Stimulated activated CD4-positive, alpha-beta T cell treated with anti-CD3 and anti-CD28 coated beads, Interleukin-12 subunit alpha, Interleukin-12 subunit beta, amount 100 ng/mL, for 4 hours (primary cell): Measurements from ENCODE around the gene GRAMD1B.
"Not testable (repeated sequence)": the region's sequence is repeated elsewhere in the genome, so short reads cannot be mapped to it uniquely, and the experiment has no call there.

Experiments used
- DNase-seq: peaks from one replicate; pipeline ENCODE4 v3.0.0-alpha.2; 2020

Gene GRAMD1B

DNA sequence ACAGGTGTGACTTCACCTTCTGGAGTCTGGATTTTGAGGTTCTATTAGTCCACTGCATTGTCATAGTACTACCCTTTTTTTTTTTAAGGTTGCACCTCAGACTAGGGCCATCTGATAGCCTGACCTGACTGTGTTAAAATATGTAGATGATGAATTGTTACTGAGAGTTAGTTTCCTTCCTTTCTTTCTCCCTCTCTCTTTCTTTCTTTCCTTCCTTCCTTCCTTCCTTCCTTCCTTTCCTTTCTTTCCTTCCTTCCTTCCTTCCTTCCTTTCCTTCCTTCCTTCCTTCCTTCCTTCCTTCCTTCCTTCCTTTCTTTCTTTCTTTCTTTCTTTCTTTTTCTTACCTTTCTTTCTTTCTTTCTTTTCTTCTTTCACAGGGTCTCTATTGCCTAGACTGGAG lies 83.2 kb downstream of the GRAMD1B start:
- not testable (repeated sequence) for DNase-seq

DNA sequence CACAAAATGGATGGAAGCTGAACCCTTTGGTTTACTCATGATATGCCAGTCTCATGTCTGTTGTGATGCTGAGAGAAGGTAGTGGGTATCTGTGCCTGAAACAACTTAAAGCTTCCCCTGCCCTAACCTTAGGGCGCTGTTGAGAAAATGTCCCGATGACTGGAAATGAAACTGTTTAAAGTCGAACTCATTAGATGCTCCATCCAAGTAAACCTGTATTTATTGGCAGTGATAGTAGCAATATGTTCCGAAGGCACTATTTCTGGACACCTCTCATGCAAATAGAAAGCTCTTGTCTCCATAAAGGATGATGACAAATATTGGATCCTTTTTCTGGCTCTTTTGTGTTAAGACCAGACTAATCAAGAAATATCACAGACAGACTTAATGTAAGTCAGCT lies 86.2 kb downstream of the GRAMD1B start:
- DNase-seq = no peak

DNA sequence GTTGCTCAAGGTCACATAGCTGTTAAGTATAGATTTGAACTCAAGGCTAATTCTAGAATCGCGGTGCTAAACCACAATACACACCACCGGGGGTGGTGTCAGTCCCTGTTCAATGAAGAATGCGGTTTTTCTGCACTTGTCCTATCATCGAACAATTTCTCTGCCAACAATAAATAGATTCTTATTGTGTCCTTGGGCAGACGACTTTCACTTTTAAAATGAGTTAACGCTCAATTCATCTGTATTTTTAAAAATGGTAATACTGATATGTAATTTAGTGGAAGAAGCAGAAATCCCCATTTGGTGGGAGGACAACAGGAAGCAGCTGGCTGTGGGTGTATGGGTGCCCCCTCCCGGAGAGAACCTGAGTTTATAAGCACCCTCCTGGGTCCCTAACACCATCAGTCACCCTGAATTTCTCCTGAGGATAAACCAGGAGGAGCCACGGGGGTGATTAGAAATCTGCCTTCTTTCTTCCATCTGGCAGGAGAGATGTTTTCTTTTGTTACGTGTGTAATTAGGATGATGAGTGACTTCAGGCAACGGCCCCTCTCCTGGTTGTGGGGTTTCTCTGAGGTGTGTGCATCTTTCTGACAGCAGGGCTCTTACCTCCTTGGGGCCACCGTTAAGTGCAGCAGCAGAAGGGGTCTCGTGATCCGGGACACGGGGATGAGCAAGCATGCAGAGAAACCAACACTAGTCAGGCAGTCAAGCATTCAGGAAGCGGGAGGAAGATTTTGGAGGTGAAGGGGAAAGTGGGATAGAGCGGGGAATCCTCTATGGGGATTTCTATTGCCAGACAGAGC lies 87.7 kb downstream of the GRAMD1B start:
- DNase-seq = no peak

DNA sequence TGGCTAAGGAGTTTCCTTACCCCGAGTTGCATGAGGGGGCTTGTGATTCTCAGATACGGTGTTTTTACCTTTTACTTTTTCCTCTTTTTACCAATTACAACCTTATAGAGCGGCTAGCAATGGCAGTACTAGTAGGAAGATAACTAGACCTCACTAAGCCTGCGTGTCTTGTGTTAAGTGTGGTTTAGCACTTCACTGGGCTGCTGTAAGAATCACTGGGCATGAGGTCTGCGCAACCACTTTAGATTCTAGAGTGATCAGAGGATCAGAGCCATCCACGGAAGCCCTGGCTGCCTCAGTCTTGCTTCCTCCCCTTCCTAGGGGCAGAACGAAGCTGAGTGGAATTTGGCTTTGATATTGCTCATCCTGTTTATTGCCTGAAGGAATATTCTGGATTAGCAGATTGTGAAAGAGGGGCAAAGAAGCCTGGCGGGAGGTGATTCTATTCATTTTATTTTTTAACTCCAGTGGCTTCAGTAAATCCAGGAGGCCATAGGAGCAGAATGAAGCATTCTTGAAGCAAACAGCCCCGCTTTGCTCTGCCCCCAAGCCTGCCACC lies 88.5 kb downstream of the GRAMD1B start:
- no peak for DNase-seq

DNA sequence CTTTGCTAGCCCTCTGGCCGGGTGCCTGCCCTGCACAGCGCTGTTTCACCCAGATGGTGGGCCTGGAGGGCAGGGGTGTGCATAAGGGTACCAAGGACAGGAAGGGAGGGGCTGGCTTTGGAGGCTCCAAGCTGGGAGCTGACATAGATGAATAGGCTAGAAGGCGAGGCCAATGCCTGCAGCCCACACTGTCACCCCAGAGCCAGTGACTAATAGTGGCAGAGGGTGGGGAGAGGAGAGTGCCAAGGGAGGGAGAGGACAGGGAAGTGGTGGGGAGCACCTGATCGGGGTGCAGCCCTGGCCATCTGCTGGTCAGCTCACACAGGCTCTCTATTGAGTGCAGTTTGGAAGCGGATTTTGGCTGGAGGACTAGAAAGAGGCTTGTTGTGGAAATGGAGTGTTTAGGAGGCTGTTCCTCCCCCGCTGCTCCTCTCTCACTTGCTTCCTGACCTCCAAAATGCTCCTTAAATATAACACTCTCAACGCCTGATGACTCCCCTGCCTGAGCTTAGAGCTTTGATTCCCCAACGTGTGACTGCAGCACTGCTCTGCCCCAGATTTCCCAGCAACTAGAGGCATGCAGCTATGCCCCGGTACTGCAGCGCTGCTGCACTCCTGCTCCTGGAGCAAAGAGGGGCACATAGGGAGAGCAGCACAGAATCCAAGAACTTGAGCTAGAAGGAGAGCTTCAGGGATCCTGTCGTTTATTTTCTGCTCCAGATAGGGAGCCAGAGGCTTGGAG lies 89.2 kb downstream of the GRAMD1B start:
- DNase-seq = no peak

DNA sequence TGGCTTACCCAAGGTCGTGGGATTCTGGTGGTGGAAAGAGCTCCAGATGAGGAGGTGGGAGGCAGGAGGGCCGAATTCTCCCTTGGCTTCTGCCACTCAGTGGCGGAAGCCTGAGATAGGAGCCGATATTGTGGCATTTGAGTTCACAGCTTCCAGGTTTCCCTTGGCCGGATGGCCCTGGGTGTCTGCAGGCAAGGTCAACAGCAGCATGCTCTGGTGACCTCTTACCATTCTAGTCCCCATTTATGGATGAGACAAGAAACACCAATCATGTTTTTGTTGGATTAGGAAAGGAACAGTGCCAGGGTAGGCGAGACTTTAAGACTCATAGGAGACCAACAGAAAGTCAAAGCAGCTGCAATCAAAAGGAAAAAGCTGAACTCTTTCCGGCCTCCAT lies 89.7 kb downstream of the GRAMD1B start:
- no peak for DNase-seq

DNA sequence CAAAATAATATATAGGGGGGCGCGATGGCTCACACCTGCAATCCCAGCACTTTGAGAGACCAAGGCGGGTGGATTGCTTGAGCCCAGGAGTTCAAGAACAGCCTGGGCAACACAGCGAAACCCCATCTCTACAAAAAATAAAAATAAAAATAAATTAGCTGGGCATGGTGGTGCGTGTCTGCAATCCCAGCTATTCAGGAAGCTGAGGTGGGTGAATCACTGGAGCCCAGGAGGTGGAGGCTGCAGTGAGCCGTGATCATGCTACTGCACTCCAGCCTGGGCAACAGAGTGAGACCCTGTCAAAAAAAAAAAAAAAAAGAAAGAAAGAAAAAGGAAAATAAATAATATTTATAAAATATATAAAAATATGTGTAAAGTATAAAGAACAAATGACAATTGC lies 90.4 kb downstream of the GRAMD1B start:
- DNase-seq = not testable (repeated sequence)

DNA sequence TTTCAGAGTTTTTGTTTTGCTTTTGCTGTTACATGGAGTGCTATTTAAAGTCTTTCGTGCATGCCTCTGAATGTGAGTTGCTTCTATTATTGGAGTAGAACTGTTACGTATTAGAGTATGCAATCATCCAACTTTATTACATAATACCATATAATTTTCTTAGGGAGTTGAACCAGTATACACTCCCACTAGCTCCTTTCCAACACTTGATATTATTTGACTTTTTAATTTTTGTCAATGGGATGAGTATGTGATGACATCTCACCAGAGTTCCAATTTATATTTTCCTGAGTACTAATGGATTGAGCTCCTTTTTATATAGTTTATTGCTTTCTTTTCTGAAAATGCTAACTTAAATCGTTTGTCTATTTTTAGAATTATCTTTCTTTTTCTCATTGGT lies 90.9 kb downstream of the GRAMD1B start:
- DNase-seq = no peak

DNA sequence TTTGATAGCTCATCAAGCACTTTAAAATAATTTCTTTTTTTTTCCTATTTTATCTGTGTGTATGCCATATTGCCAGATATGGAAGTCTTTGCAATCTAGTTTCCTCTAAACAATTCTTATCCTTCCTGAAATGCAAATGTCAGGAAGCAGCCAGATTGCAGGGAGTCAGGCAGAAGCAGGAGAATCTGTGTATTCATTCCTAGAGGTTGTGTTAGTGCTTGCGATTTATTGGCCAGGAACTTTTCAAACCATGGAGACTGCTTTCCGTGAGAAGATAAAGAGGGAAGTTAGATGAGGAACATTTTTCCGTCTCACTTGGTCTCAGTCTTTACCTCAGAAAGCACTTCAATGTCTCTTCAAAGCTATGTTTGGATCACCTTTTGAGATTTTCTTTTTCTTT lies 91.9 kb downstream of the GRAMD1B start:
- no peak for DNase-seq

DNA sequence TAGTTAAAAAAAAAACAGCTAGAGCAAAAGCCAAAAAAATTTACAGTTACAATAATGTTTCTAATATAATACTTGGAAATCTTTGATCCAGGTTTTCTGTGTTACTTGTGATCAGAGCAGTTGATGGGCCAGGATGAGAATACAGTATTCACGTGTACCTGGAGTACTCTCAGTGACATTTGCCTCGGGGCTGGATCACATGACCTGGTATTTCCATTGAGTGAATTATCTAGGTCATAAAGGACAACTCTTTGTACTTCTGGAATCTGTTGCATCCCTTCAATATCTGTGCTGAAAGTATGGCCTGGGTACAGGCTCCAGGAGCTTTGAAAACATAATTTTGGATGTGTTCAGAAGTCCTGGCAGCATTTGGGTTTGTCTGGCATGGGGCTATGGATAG lies 93.5 kb downstream of the GRAMD1B start:
- DNase-seq = no peak

DNA sequence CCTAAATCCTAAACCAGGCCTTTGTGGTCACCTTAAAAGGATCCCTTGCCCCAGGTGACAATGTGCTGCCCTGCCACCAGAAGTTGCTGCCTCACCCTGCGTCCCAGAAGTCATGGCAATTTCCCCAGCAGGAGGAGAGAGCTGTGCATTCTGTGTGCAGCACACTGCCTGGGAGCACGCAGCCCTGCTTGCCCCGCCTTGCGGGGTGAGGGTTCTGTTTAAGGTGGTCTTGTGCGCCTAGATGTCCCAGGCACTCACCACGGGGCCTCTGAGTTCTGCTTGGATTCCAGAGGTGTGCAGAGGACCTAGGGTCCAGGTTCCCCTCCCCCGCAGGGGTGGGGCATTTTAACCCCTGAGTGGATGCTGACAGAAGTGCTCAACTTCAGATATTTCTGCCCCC lies 95.0 kb downstream of the GRAMD1B start:
- no peak for DNase-seq

DNA sequence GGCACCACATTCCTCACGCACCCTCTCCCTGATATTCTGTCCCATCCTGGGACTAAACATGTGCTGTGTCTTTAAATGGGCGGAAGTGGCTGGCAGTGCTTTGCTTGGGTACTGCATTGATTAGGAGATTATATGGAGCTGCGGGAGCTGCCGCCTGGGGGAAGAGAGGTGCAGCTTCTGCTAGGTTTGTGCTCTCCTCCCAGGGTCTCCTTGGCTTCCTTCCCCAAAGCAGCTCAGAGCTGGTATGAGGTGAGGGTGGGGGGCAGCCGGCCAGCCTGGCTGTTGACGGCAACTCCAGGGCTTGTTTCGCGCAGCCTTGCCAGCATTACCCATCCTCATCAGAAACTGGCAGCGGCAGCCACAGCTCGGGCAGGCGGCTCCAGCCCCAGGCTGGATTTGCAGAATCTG lies 95.4 kb downstream of the GRAMD1B start:
- no peak for DNase-seq

DNA sequence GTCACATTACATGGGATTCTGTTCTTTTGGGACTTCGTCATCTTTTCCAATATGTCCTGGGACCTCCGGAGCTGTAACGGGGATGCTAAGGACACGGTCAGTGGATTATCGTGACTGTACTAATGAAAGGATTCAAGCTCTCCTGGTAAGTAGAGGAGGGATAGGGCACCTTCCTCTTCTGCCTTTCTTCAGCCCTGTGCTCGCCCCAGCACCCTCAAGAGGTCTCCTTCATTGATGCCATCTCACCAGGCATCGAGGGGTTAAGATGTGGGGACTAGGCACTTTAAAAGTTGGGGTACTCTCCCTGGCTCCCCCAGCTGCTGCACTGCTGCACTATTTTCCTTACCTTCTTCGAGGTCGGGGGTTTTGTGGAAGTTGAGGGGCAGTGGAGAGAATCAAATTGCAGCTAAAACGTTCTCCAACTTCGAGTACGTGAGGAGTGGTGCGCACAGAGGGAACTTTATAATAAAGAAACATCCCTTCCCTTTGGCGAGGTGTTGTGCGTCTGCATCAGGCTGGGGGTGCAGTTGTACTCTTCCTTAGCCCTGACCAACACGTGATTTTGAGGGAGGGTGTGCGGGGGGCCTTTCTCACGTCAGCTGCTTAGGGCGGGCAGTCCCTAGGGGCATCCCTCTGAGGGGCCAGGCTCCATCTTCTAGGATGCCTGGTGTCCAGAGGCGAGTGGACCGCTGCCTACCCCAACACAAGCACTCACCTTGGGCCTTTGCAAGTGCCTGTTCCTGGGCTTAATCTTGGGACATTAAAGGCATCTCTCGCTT lies 96.1 kb downstream of the GRAMD1B start:
- no peak for DNase-seq

DNA sequence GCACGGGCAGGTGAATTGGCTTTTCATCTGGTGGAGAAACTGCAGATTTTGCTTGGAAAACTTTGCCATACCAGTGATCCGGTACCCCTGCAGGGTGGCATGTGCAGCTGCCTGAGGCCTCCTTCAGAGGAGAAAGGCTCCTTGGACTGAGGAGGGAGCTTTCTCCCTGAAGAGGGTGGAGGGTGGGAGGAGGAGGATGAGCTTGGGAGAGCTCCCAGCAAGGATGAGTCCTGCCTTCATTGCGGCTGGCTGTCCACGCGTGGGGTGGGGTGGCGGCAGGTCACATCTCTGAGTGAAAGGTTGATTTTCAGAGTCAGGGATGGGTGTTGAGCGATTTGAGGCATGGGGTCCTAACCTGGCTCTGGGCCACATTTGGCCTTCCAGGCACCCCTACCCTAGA lies 96.8 kb downstream of the GRAMD1B start:
- DNase-seq = no peak

DNA sequence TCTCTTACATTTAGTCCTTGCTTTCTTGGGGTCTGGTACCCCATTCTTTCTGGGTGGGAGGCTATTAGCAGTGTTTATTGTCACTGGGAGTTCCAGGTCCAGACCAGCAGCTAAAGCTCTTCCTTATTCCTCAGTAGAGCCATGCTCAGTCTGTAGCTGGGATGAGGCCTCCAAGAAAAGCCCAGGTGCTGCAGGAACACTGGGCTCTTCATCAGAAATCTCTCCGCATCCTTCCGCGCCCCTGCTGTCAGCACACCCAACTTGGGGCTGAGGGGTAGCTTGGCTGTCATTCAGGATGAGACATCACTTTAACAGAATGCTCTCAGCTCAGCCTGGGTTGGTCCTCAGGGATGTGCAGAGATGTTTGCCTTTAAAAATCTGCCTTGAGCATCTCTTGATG lies 97.5 kb downstream of the GRAMD1B start:
- DNase-seq = no peak

DNA sequence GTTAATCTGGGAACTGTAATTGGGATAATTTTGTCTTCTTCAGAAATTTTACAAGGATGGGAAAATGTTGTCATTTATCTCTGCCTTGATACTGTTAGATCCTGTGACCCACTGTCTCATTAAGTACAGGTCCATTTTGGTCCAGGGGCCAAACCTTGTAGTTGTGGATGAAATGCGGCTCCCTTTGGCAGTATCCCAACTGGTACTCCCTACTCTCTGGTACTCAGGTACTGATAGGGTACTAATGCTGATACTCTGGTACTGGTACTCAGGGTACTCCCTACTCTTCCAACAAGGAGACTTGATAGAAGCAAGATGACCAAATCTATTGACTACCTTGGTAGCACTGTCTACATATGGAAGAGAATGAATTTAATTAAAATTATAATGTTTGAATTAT lies 97.9 kb downstream of the GRAMD1B start:
- no peak for DNase-seq

DNA sequence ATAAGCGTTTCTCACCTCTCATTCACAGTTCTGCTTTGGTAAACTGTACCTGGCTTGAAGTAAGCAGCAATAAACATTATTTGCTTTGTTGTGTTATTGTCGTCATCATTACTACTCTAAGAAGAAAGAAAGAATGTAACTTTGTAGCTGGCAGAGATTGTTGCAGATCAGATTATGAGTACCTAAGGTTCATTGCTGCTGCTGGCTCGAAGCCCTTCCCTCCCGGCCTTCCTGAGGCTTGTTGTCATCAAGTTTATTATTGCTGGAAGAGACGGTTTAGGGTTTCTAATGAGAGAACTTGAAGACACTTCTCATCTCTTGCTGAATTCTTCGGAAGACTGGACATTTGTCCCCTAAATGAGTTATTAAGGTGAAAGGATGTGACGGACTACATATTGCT lies 101.3 kb downstream of the GRAMD1B start:
- DNase-seq = no peak

DNA sequence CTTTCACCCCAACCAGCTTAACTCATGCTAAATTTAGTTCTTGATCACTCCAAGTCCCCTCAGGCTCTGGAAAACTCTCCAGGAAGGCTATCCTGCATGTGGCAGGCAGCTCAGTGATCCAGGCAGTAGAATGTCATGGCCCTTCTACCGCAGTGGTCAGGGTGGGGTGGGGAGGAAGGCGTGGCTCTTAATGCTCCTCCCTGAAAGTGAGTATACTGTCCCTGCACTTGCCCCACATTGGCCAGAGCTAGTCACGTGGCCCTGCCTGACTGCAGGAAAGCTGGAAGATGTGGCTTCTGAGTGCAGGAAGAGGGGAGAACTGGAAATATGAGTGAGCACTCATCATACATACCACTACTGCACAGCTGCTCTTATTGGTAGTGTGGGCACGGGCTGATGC lies 102.1 kb downstream of the GRAMD1B start:
- no peak for DNase-seq

DNA sequence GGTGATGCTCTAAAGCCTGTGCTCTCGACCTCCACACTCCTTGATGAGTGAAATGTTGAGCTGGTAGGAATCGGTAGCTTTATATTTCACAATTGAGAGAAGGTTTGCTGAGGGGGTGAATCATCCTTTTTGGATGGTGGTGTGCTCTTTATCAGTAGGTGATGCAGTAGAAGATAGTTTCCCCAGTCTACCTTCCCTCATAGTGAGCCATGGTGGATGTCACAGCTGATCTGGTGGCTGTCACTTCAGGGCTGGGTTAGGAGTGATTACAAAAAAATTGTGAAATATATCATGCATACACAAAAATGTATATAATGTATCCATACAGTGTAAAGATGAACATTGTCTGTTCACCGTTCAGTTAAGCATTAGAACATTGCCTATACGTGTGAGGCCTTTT lies 105.3 kb downstream of the GRAMD1B start:
- no peak for DNase-seq

DNA sequence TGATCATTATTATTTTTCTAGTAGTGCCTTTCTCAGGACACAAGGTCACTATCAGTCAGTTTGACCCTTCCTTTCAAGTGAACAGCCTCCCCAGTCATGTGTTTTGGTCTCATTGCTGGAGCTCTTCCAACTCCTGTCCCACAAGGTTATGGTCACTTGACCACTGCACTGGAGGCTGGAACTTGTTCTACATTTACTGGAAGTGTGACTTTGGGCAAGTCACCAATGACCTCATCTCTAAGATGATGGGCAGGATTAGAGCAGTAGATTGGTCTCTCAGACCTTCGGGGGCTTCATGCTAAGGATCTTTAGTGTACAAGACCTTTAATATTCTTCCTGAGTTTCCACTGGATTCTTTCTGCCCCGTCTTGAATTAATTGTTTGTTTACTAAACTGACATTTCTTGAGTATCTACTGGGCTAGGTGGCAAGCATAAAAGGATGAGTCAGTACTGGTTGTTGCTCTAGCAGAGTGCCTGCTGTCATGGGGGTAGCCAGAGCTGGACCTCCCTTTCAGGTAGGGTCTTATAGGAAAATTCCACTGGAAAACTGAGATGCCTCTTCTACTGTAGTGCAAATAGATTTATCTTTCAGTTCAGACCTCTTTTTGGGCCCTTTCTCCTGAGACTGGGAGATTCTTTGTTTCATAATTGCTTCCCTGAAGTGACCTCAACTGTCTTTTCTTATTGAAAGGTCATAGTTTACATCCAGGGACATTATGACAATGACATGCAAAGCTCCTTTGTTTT lies 106.8 kb downstream of the GRAMD1B start:
- DNase-seq = no peak

DNA sequence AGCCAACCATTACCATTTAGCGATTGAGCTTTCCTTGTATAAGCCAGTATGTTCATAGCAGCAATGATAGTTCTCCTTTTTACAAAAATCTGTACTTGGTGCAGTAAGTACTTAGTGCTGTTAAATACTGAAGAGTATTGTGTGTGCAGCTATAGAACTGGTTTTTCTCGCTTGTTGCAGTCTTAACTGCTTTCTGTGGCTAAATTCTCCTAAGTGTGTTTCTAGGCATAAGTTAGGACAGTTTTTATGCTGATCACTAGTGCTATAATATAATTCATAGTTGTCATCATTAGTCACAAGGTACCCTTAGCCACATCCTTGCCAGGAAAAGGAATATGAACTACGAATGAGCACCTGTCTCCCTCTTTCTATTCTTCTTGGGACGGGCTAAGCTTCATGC lies 107.7 kb downstream of the GRAMD1B start:
- no peak for DNase-seq

DNA sequence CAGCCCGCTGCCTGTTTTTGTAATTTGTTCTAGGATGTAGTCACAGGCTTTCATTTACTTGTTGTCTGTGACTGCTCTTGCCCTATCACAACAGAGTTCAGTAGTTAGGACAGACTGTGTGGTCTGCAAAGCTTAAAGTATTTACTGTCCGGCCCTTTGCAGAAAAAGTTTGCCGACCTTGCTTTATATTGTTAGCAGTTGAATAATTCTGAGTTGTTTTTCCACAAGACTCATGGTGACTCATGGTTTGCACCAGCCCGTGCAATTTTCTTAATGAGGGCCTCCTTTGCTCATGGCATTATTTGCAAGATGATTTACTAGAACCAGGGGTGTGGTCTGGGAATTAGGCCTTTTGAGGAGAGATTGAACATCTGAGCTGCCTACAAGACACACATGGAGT lies 113.7 kb downstream of the GRAMD1B start:
- DNase-seq = no peak
